Keratinocyte (primary cell): ENCODE data around the gene SPA17. TPM values are rescaled to one million over a fixed set of nuclear protein-coding genes. Genes with fewer than 3 reads are reported as not detected.

Experiments used
- DNase-seq: peaks from one replicate; pipeline ENCODE4 v3.0.0-alpha.2; 2011; ENCODE audit warnings: low read depth, missing footprints, low spot score
- FAIRE-seq: peaks from 2 replicates; lab custom pipeline; 2011; peaks lifted over from hg19 to GRCh38; lab: Jason Lieb, UNC
- H2AFZ ChIP-seq: 2 replicates; pipeline ENCODE4 v1.6.0; 2012; ENCODE audit warnings: low read length, control low read depth, inconsistent platforms; ENCODE audit not compliant: control insufficient read depth
- H3K27ac ChIP-seq: 2 replicates; pipeline ENCODE4 v1.5.1; 2011; ENCODE audit warnings: low read length; ENCODE audit not compliant: control insufficient read depth, insufficient read depth
- H3K27me3 ChIP-seq: 3 replicates; pipeline ENCODE4 v1.6.0; 2011; ENCODE audit warnings: low read length; ENCODE audit not compliant: control insufficient read depth, insufficient read depth; ENCODE audit errors: extremely low read depth
- H3K36me3 ChIP-seq, 2 experiments: 2 replicates in 1 of 2; 3 replicates in 1 of 2; pipeline ENCODE4 v1.5.1; 2011; ENCODE audit warnings: low read length in 2 of 2, mild to moderate bottlenecking in 1 of 2; ENCODE audit not compliant: control insufficient read depth in 2 of 2, insufficient read depth in 2 of 2; ENCODE audit errors: extremely low read depth in 1 of 2
- H3K4me1 ChIP-seq: 3 replicates; pipeline ENCODE4 v1.5.1; 2011; ENCODE audit warnings: low read length; ENCODE audit not compliant: control insufficient read depth, insufficient read depth; ENCODE audit errors: extremely low read depth
- H3K4me2 ChIP-seq: 3 replicates; pipeline ENCODE4 v1.6.0; 2011; ENCODE audit warnings: low read depth, low read length; ENCODE audit not compliant: control insufficient read depth, insufficient read depth; ENCODE audit errors: extremely low read depth
- H3K4me3 ChIP-seq, 3 experiments: fragments of 200-600 bp in 1 of 3; sonication (generic) in 1 of 3; 2 replicates in 2 of 3; 3 replicates in 1 of 3; pipeline ENCODE4 v1.5.1; 2011 to 2016; ENCODE audit warnings: low read length in 3 of 3, mild to moderate bottlenecking in 3 of 3, control low read depth in 2 of 3, inconsistent platforms in 1 of 3, low read depth in 1 of 3, mixed read lengths in 1 of 3, mixed run types in 1 of 3, moderate library complexity in 1 of 3; ENCODE audit not compliant: control insufficient read depth in 2 of 3, insufficient read depth in 2 of 3; ENCODE audit errors: extremely low read depth in 1 of 3
- H3K79me2 ChIP-seq: 2 replicates; pipeline ENCODE4 v1.6.0; 2012; ENCODE audit warnings: low read length; ENCODE audit not compliant: control insufficient read depth, insufficient read depth
- H3K9ac ChIP-seq: 3 replicates; pipeline ENCODE4 v1.6.0; 2011; ENCODE audit warnings: low read length; ENCODE audit not compliant: control insufficient read depth, insufficient read depth; ENCODE audit errors: extremely low read depth
- H3K9me1 ChIP-seq: 3 replicates; pipeline ENCODE4 v1.6.0; 2011; ENCODE audit warnings: low read length; ENCODE audit not compliant: control insufficient read depth, insufficient read depth; ENCODE audit errors: extremely low read depth
- H3K9me3 ChIP-seq: 2 replicates; pipeline ENCODE4 v1.5.1; 2012; ENCODE audit warnings: low read depth, low read length; ENCODE audit not compliant: control insufficient read depth
- H4K20me1 ChIP-seq: 3 replicates; pipeline ENCODE4 v1.6.0; 2011; ENCODE audit warnings: low read length; ENCODE audit not compliant: control insufficient read depth, insufficient read depth; ENCODE audit errors: extremely low read depth
- CTCF ChIP-seq, 3 experiments: IDR thresholded peaks in 1 of 3; conservative IDR thresholded peaks in 1 of 3; optimal IDR thresholded peaks in 1 of 3; 2 replicates in 2 of 3; 3 replicates in 1 of 3; pipeline versions ENCODE3 to v1.5.1; 2011; ENCODE audit warnings: low read length in 3 of 3, mild to moderate bottlenecking in 3 of 3, moderate library complexity in 2 of 3, control low read depth in 1 of 3, inconsistent platforms in 1 of 3; ENCODE audit not compliant: insufficient read depth in 2 of 3; ENCODE audit errors: extremely low read depth in 1 of 3
- EZH2 ChIP-seq: IDR thresholded peaks from one replicate; pipeline ENCODE4 v1.6.1; 2012; ENCODE audit warnings: inconsistent platforms, mild to moderate bottlenecking, low read length, moderate library complexity
- dilution Hi-C: fragments of 300-500 bp; cut with MboI; formaldehyde crosslinking; loops from one replicate; pipeline ENCODE4 v1.7.0; 2020; ENCODE audit warnings: low sequenced_read_pairs; ENCODE audit not compliant: extremely low pct_ligation_motif_present
- polyA plus RNA-seq, 5 experiments: library from polyadenylated mRNA; depleted of rRNA in 3 of 5; stranded (reverse) in 3 of 5; stranded (forward) in 1 of 5; unstranded in 1 of 5; fragments of >200 nt; gene quantifications; 1 replicate in 1 of 5; 2 replicates in 3 of 5; 3 replicates in 1 of 5; pipeline versions ENCODE4 v1.2.1 to v1.2.3, GENCODE V29; 2011 to 2012; ENCODE audit warnings: missing spikeins in 2 of 5, low read depth in 1 of 5, low replicate concordance in 1 of 5

Gene SPA17
- polyA plus RNA-seq, 1 donor (not counting 4 experiments of a cell fraction or from before 2014, with no cell fraction given): 19.5 TPM

DNA sequence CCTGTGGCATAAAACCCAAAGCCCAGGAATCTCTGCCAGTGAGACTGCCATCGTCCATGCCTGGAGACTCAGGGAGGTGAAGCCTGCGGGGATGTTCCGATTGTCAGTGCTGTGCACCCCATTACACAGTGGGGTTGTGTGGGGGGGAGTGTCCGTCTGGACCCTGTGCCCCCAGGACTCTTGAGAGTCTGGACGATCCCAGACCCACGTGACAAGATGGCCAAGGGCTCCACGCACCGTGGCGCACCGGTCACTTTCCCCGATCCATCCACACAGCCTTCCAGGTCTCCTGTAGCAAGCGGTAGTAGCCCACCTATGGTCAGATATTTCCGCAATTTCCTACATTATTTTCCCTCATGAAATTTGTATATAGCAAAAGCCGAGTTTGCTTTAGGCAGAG lies 45.1 kb downstream of the SPA17 start:
- Histone ChIP-seq H3K36me3 (no peaks in the 10 kb centered on the region), H3K27me3 (peaks cover 44% of the 10 kb centered on the region), H3K9ac (no peak overlapping the region), H3K9me3 (no peaks in the 10 kb centered on the region), H3K4me3 (peak overlapping the region in 1 of 3 experiments; percentile 60), H3K9me1 (no peaks in the 10 kb centered on the region), H3K27ac (no peak overlapping the region), H3K79me2 (no peaks in the 10 kb centered on the region), H3K4me2 (peak overlapping the region; percentile 97), H3K4me1 (peaks cover 32% of the 10 kb centered on the region), H4K20me1 (no peaks in the 10 kb centered on the region), H2AFZ (no peak overlapping the region)
- dilution Hi-C loops: no loop called here
- FAIRE-seq: no peak
- TF ChIP-seq EZH2: no peak
- DNase-seq: no peak

- Histone ChIP-seq H3K9ac (no peak overlapping the region), H3K36me3 (no peaks in the 10 kb centered on the region), H3K9me1 (no peaks in the 10 kb centered on the region), H4K20me1 (no peaks in the 10 kb centered on the region), H2AFZ (no peak overlapping the region), H3K79me2 (no peaks in the 10 kb centered on the region), H3K27me3 (peaks cover 51% of the 10 kb centered on the region), H3K9me3 (no peaks in the 10 kb centered on the region), H3K4me1 (peaks cover 32% of the 10 kb centered on the region), H3K4me2 (no peak overlapping the region), H3K27ac (no peak overlapping the region), H3K4me3 (no peak overlapping the region)
- dilution Hi-C loops: no loop called here
- TF ChIP-seq EZH2 (no peak), CTCF (optimal IDR thresholded peaks at IDR 0.05 in 1 of 3, IDR thresholded peaks at IDR 0.05 in 1 of 3, conservative IDR thresholded peaks at IDR 0.05 in 1 of 3; ENCODE audit: extremely low read depth in 1 of 3, insufficient read depth in 2 of 3, low read length in 3 of 3) (no peak)
- DNase-seq (no peak), FAIRE-seq (no peak)
Measured at GRCh38 chr11:124719534-124719933, 45.8 kb downstream of the SPA17 start.

GRCh38 chr11:124722176-124722575 lies 48.5 kb downstream of the SPA17 start:
- FAIRE-seq (no peak), DNase-seq (no peak)
- Histone ChIP-seq H3K79me2 (no peaks in the 10 kb centered on the region), H3K36me3 (no peaks in the 10 kb centered on the region), H3K27ac (no peak overlapping the region), H3K9ac (no peak overlapping the region), H3K4me2 (no peak overlapping the region), H2AFZ (no peak overlapping the region), H3K27me3 (peaks cover 52% of the 10 kb centered on the region), H3K4me1 (peaks cover 30% of the 10 kb centered on the region), H3K9me1 (peaks cover 2% of the 10 kb centered on the region), H4K20me1 (no peaks in the 10 kb centered on the region), H3K9me3 (no peaks in the 10 kb centered on the region), H3K4me3 (no peak overlapping the region)
- TF ChIP-seq EZH2: no peak
- dilution Hi-C loops: no loop called here
